ENCODE measurements around the gene PRADC1.
A peak's percentile ranks its signal among the peaks of the same experiment; 100 is the strongest.

Gene PRADC1

GRCh38 chr2:73235315-73236028 is 2.4 kb upstream of the PRADC1 start:
- no peak for DNase-seq (ENCODE audit: low read depth)

GRCh38 chr2:73233932-73234832 is 1.1 kb upstream of the PRADC1 start, which contains the start of gene CCT7:
TSS of gene CCT7 (plus strand) at chr2:73234308. CDS start at chr2:73234379, 71 bp downstream.
- peak; percentile 67 for DNase-seq (ENCODE audit: low read depth)

GRCh38 chr2:73232403-73233153 is 461 bp downstream of the PRADC1 start:
- DNase-seq (ENCODE audit: low read depth): no peak

- DNase-seq (ENCODE audit: low read depth): no peak
Observed at GRCh38 chr2:73228631-73229030, 4.4 kb downstream of the PRADC1 start.

GRCh38 chr2:73227086-73227485 is 6.0 kb downstream of the PRADC1 start:
- no peak for DNase-seq (ENCODE audit: low read depth)

- DNase-seq (ENCODE audit: low read depth): no peak
Observed at GRCh38 chr2:73225513-73226360, 7.3 kb downstream of the PRADC1 start.

GRCh38 chr2:73223821-73224220 is 9.2 kb downstream of the PRADC1 start:
- no peak for DNase-seq (ENCODE audit: low read depth)

GRCh38 chr2:73218298-73218697 is 14.7 kb downstream of the PRADC1 start:
- no peak for DNase-seq (ENCODE audit: low read depth)

- DNase-seq (ENCODE audit: low read depth): no peak
Observed at GRCh38 chr2:73217826-73218225, 15.2 kb downstream of the PRADC1 start.

GRCh38 chr2:73217160-73217559 is 15.9 kb downstream of the PRADC1 start:
- DNase-seq (ENCODE audit: low read depth): no peak

- DNase-seq (ENCODE audit: low read depth): no peak
Observed at GRCh38 chr2:73215254-73215653, 17.8 kb downstream of the PRADC1 start.

GRCh38 chr2:73214120-73215035 is 18.7 kb downstream of the PRADC1 start, which contains the start of gene SMYD5:
TSS of gene SMYD5 (plus strand) at chr2:73214245. CDS start at chr2:73214267, 22 bp downstream.
- DNase-seq (ENCODE audit: low read depth): peak; percentile 58

- peak; percentile 43 for DNase-seq (ENCODE audit: low read depth)
Observed at GRCh38 chr2:73212448-73213176, 20.4 kb downstream of the PRADC1 start.

- DNase-seq (ENCODE audit: low read depth): no peak
Observed at GRCh38 chr2:73212098-73212447, 21.0 kb downstream of the PRADC1 start.

- no peak for DNase-seq (ENCODE audit: low read depth)
Observed at GRCh38 chr2:73210696-73211095, 22.3 kb downstream of the PRADC1 start.

GRCh38 chr2:73210019-73210418 is 23.0 kb downstream of the PRADC1 start:
- no peak for DNase-seq (ENCODE audit: low read depth)

- no peak for DNase-seq (ENCODE audit: low read depth)
Observed at GRCh38 chr2:73208258-73208657, 24.8 kb downstream of the PRADC1 start.

- DNase-seq (ENCODE audit: low read depth): no peak
Observed at GRCh38 chr2:73205611-73206010, 27.4 kb downstream of the PRADC1 start.

GRCh38 chr2:73203055-73203681 is 29.9 kb downstream of the PRADC1 start:
- no peak for DNase-seq (ENCODE audit: low read depth)

All from HS-5 (cell line).